HepG2 (cell line): ENCODE measurements around the gene S100A4. TPM values are rescaled to one million over a fixed set of nuclear protein-coding genes. Genes with fewer than 3 reads are reported as not detected.

Source experiments
- ATAC-seq: fragments of 200-7000 bp; cut with Tn5 transposase; 3 replicates; pipeline ENCODE4 v1.9.1; 2020; ENCODE audit warnings: mild to moderate bottlenecking, moderate library complexity
- BruUV-seq: library from RNA; stranded (reverse); fragments of 400-500 nt; replicated peaks from 2 replicates; lab custom pipeline; 2021; lab: Mats Ljungman, UMichigan
- CTCF ChIA-PET: fragments of 300-600 bp; formaldehyde crosslinking; extraction: SDS; loops from one replicate; lab custom pipeline; 2021; ENCODE audit warnings: low total read pairs, inconsistent platforms, low intra/inter-chr PET ratio; lab: Yijun Ruan, JAX
- POLR2A ChIA-PET: fragments of 350-600 bp; sonication (Branson Sonifier 250); formaldehyde crosslinking; loops from one replicate; lab custom pipeline; 2020; ENCODE audit warnings: antibody characterized with exemption, inconsistent platforms; lab: Yijun Ruan, JAX
- DNase-seq: peaks from one replicate; pipeline ENCODE4 v3.0.0-alpha.2; 2015; ENCODE audit warnings: low spot score
- FAIRE-seq: peaks from 3 replicates; lab custom pipeline; 2011; peaks lifted over from hg19 to GRCh38; lab: Jason Lieb, UNC
- H2AFZ ChIP-seq: one replicate; pipeline ENCODE4 v1.6.1; 2011; ENCODE audit warnings: low read length, inconsistent platforms
- H3K27ac ChIP-seq: fragments of 300-600 bp; 3 replicates; pipeline ENCODE4 v1.8.0; 2011; ENCODE audit warnings: mixed run types, mild to moderate bottlenecking, mixed read lengths, low read length, inconsistent platforms; ENCODE audit not compliant: insufficient read depth; ENCODE audit errors: extremely low read length
- H3K27me3 ChIP-seq, 2 experiments: fragments of 200-600 bp in 1 of 2; 2 replicates in 1 of 2; 3 replicates in 1 of 2; pipeline versions ENCODE4 v1.6.0 to v1.8.0; 2011; ENCODE audit warnings: low read length in 2 of 2, mild to moderate bottlenecking in 2 of 2, moderate library complexity in 2 of 2, inconsistent platforms in 1 of 2; ENCODE audit not compliant: insufficient read depth in 2 of 2, control insufficient read depth in 1 of 2
- H3K36me3 ChIP-seq, 2 experiments: fragments of 200-600 bp in 1 of 2; replicated peaks in 1 of 2; 2 replicates in 1 of 2; 3 replicates in 1 of 2; pipeline versions ENCODE4 v1.5.1 to v1.8.0; 2011; ENCODE audit warnings: low read length in 2 of 2, inconsistent platforms in 1 of 2; ENCODE audit not compliant: insufficient read depth in 2 of 2, control insufficient read depth in 1 of 2
- H3K4me1 ChIP-seq: 2 replicates; pipeline ENCODE4 v1.5.1; 2012; ENCODE audit warnings: low read length, inconsistent platforms; ENCODE audit not compliant: insufficient read depth
- H3K4me2 ChIP-seq: 2 replicates; pipeline ENCODE4 v1.6.0; 2011; ENCODE audit warnings: low read depth, low read length, inconsistent platforms
- H3K4me3 ChIP-seq, 3 experiments: fragments of 200-600 bp in 1 of 3; sonication (generic), shearing (Covaris generic) in 1 of 3; replicated peaks in 1 of 3; 2 replicates each; pipeline ENCODE4 v1.5.1; 2011 to 2016; ENCODE audit warnings: low read length in 3 of 3, inconsistent platforms in 2 of 3, low read depth in 2 of 3, mild to moderate bottlenecking in 2 of 3, control low read depth in 1 of 3, mixed read lengths in 1 of 3; ENCODE audit not compliant: insufficient read depth in 1 of 3
- H3K79me2 ChIP-seq: one replicate; pipeline ENCODE4 v1.6.1; 2011; ENCODE audit warnings: low read length, inconsistent platforms; ENCODE audit not compliant: insufficient read depth
- H3K9ac ChIP-seq: 2 replicates; pipeline ENCODE4 v1.6.0; 2011; ENCODE audit warnings: mild to moderate bottlenecking, low read depth, low read length, inconsistent platforms; ENCODE audit not compliant: insufficient read depth
- H3K9me3 ChIP-seq: 2 replicates; pipeline ENCODE4 v1.5.1; 2012; ENCODE audit warnings: mild to moderate bottlenecking, low read length
- H4K20me1 ChIP-seq: 2 replicates; pipeline ENCODE4 v1.6.0; 2011; ENCODE audit warnings: inconsistent platforms, mild to moderate bottlenecking, low read length, moderate library complexity; ENCODE audit not compliant: insufficient read depth
- AKAP8 ChIP-seq: sonication (generic); formaldehyde crosslinking; IDR thresholded peaks from 2 replicates; pipeline ENCODE4 v1.5.1; 2020; ENCODE audit warnings: mild to moderate bottlenecking, missing genetic modification reagents
- ARHGAP35 ChIP-seq: sonication (generic); formaldehyde crosslinking; IDR thresholded peaks from 2 replicates; pipeline ENCODE4 v1.9.0; 2022; ENCODE audit warnings: mild to moderate bottlenecking, inconsistent platforms, moderate library complexity, missing genetic modification reagents, borderline replicate concordance
- CENPX ChIP-seq: sonication (generic); formaldehyde crosslinking; IDR thresholded peaks from 2 replicates; pipeline ENCODE4 v1.9.0; 2021; ENCODE audit warnings: mild to moderate bottlenecking, missing genetic modification reagents, moderate library complexity
- FOXK1 ChIP-seq: sonication (generic); formaldehyde crosslinking; IDR thresholded peaks from 2 replicates; pipeline ENCODE4 v1.4.0; 2020; ENCODE audit warnings: low read depth, missing genetic modification reagents, borderline replicate concordance
- HNRNPH1 ChIP-seq: fragments of 200-400 bp; formaldehyde crosslinking; optimal IDR thresholded peaks from 2 replicates; pipeline ENCODE3; 2017; ENCODE audit warnings: mild to moderate bottlenecking, low read depth, low read length
- NFYB ChIP-seq: sonication (generic); formaldehyde crosslinking; IDR thresholded peaks from 2 replicates; pipeline ENCODE4 v1.4.0; 2020; ENCODE audit warnings: missing genetic modification reagents
- RNF2 ChIP-seq: fragments of 450-650 bp; conservative IDR thresholded peaks from 2 replicates; pipeline ENCODE4 v1.6.1; 2016; ENCODE audit warnings: low read depth
- SOX5 ChIP-seq: IDR thresholded peaks from 2 replicates; pipeline ENCODE4 v1.6.1; 2016; ENCODE audit warnings: borderline replicate concordance
- ZBTB7B ChIP-seq: sonication (generic); formaldehyde crosslinking; IDR thresholded peaks from 2 replicates; pipeline ENCODE4 v1.4.0; 2020; ENCODE audit warnings: missing genetic modification reagents
- ZNF256 ChIP-seq: sonication (generic); formaldehyde crosslinking; conservative IDR thresholded peaks from 2 replicates; pipeline ENCODE4 v1.4.0; 2020; ENCODE audit warnings: missing genetic modification reagents
- ZNF430 ChIP-seq: sonication (generic); formaldehyde crosslinking; IDR thresholded peaks from 2 replicates; pipeline ENCODE4 v1.9.0; 2021; ENCODE audit warnings: mild to moderate bottlenecking, missing genetic modification reagents
- ZNF577 ChIP-seq: sonication (generic); formaldehyde crosslinking; IDR thresholded peaks from 2 replicates; pipeline ENCODE4 v1.4.0; 2020; ENCODE audit warnings: mild to moderate bottlenecking, low read depth, missing genetic modification reagents, borderline replicate concordance
- WGBS: methylation state at CpG from one replicate; pipeline ENCODE4 v1.1.6; 2017; ENCODE audit warnings: low lambda C conversion rate; 5-methylcytosine and 5-hydroxymethylcytosine counted together
- in situ Hi-C: cut with HindIII; loops from 2 replicates; pipeline ENCODE4 v1.10.0; 2017; ENCODE audit warnings: low pct_unique_long_range_greater_than_20kb; ENCODE audit not compliant: extremely low pct_ligation_motif_present
- intact Hi-C: fragments of 100-400 bp; cut with micrococcal nuclease; formaldehyde crosslinking; loops from one replicate; pipeline ENCODE4 v1.10.0; 2022; ENCODE audit not compliant: unreplicated experiment
- polyA plus RNA-seq, 8 experiments: library from polyadenylated mRNA; depleted of rRNA in 3 of 8; stranded (reverse) in 7 of 8; unstranded in 1 of 8; fragments of >200 nt; fragmentation: Illumina TruSeq in 4 of 8; extraction: Trizol in 4 of 8; gene quantifications; 2 replicates each; pipeline versions ENCODE4 v1.2.1 to v1.2.3, GENCODE V29; 2011 to 2016; ENCODE audit warnings: low read depth in 4 of 8, missing spikeins in 1 of 8, mixed read lengths in 1 of 8; ENCODE audit not compliant: insufficient read depth in 1 of 8
- total RNA-seq, 5 experiments: library from RNA; depleted of rRNA; stranded (reverse); fragments of >200 nt; fragmentation: Illumina TruSeq; extraction: Trizol; gene quantifications; 2 replicates each; pipeline ENCODE4 v1.2.3, GENCODE V29; 2016; ENCODE audit warnings: low read depth in 1 of 5
- TF ChIP-seq, protein P1 (sequence below): sonication (generic); formaldehyde crosslinking; IDR thresholded peaks from 2 replicates; pipeline ENCODE4 v1.5.0; 2020; ENCODE audit warnings: missing genetic modification reagents
- TF ChIP-seq, protein P2 (sequence below): sonication (generic); formaldehyde crosslinking; conservative IDR thresholded peaks from 2 replicates; pipeline ENCODE4 v1.8.0; 2022; ENCODE audit warnings: mild to moderate bottlenecking, moderate library complexity, missing genetic modification reagents

Gene S100A4
- total and polyA plus RNA-seq, 2 of the 13 experiments (the other 11 are each of a cell fraction or from before 2014, with no cell fraction given) = 12.9 to 20.2 TPM

DNA sequence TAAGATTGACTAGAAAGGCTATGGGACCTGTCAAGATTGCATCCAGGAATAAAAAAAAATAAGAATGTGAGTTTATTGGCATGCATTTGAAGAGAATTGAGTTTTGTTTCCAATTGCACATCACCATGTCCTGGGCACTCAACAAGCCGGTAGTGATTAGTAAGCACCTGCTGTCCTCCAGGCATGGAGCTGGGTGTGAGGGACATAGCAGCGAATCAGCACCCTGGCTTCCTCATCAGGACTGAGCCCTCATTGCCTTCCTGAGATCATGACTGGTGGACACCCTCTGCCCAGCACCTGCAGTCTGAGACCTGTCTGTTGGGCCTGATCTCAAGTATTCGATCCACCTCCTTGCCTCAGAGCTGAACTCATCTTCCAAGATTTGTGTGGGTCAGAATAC, 36.6 kb downstream of the S100A4 start:
- no TSS peak for BruUV-seq
- Histone ChIP-seq H3K27ac (no peak overlapping the region), H3K4me2 (no peak overlapping the region), H3K79me2 (no peaks in the 10 kb centered on the region)
- TF ChIP-seq NFYB (CRISPR knock-in tag) (no peak), CENPX (CRISPR knock-in tag) (no peak), ZNF430 (CRISPR knock-in tag) (no peak), AKAP8 (CRISPR knock-in tag) (no peak), SOX5 (CRISPR knock-in tag) (no peak), ZNF577 (CRISPR knock-in tag) (no peak), ZNF256 (CRISPR knock-in tag) (no peak), RNF2 (no peak), ZBTB7B (CRISPR knock-in tag) (no peak), HNRNPH1 (no peak), ARHGAP35 (CRISPR knock-in tag) (no peak), FOXK1 (CRISPR knock-in tag) (no peak)
- TF ChIP-seq, protein P1, sequence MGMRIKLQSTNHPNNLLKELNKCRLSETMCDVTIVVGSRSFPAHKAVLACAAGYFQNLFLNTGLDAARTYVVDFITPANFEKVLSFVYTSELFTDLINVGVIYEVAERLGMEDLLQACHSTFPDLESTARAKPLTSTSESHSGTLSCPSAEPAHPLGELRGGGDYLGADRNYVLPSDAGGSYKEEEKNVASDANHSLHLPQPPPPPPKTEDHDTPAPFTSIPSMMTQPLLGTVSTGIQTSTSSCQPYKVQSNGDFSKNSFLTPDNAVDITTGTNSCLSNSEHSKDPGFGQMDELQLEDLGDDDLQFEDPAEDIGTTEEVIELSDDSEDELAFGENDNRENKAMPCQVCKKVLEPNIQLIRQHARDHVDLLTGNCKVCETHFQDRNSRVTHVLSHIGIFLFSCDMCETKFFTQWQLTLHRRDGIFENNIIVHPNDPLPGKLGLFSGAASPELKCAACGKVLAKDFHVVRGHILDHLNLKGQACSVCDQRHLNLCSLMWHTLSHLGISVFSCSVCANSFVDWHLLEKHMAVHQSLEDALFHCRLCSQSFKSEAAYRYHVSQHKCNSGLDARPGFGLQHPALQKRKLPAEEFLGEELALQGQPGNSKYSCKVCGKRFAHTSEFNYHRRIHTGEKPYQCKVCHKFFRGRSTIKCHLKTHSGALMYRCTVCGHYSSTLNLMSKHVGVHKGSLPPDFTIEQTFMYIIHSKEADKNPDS = no peak
- TF ChIP-seq, protein P2, sequence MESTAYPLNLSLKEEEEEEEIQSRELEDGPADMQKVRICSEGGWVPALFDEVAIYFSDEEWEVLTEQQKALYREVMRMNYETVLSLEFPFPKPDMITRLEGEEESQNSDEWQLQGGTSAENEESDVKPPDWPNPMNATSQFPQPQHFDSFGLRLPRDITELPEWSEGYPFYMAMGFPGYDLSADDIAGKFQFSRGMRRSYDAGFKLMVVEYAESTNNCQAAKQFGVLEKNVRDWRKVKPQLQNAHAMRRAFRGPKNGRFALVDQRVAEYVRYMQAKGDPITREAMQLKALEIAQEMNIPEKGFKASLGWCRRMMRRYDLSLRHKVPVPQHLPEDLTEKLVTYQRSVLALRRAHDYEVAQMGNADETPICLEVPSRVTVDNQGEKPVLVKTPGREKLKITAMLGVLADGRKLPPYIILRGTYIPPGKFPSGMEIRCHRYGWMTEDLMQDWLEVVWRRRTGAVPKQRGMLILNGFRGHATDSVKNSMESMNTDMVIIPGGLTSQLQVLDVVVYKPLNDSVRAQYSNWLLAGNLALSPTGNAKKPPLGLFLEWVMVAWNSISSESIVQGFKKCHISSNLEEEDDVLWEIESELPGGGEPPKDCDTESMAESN (CRISPR knock-in tag) = no peak
- TF ChIP-seq, all 625 proteins: peak for 0
- WGBS = 67% methylated on average over 3 of the region's 3 CpGs
- no peaks in the 10 kb centered on the region for H3K36me3 ChIP-seq
- no peaks in the 10 kb centered on the region; a peak in 2 of 5 replicates for H3K27me3 ChIP-seq
- DNase-seq (no peak), ATAC-seq (no peak), FAIRE-seq (no peak)
- H2AFZ ChIP-seq = no peak overlapping the region
- POLR2A ChIA-PET = interaction anchor here (1.2 kb wide), 1 partner anchor 139 kb away, joined by 3 read pairs; no protein-coding TSS in a partner anchor
- intact Hi-C loops (loop anchor here (10.0 kb wide), 1 partner anchor 236 kb away; no protein-coding TSS in a partner anchor), in situ Hi-C loops (loop anchor here (5.0 kb wide), 2 partner anchors 58 to 118 kb away; partner anchors contain the start of genes S100A1, S100A13 and S100A2)
- CTCF ChIA-PET = interaction anchor here (0.6 to 4.2 kb wide), 5 partner anchors 24 to 157 kb away, joined by 3 to 63 read pairs (median 6); partner anchors contain the start of genes S100A1 and S100A13
- H3K4me1 ChIP-seq = peaks cover 36% of the 10 kb centered on the region
- H3K4me3 ChIP-seq = no peak overlapping the region
- no peaks in the 10 kb centered on the region for H3K9me3 ChIP-seq
- no peak overlapping the region for H3K9ac ChIP-seq
- H4K20me1 ChIP-seq = no peaks in the 10 kb centered on the region
